ENCODE data around the gene THSD7B.
"Not testable (repeated sequence)": the region's sequence is repeated elsewhere in the genome, so short reads cannot be mapped to it uniquely, and the experiment has no call there.

Gene THSD7B

DNA sequence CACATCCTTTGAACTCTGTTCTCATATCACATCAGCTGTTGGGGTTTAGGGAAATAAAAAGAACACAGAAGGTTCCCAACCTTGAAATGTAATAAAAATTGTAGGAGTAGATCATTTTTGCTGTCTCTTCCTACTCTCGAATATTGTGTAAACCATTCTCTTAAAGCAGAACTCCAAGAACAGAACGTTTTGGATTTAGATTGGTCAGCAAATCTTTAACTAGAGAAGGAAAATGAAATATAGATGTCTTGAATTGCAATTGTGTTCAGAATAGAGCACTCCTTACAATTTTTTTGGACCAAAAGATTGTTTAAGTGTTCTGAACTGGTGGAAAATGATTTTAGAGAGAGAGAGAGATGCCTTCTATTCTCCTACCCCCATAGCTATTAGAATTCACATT is 23.9 kb upstream of the THSD7B start:
- TF ChIP-seq, protein P1, sequence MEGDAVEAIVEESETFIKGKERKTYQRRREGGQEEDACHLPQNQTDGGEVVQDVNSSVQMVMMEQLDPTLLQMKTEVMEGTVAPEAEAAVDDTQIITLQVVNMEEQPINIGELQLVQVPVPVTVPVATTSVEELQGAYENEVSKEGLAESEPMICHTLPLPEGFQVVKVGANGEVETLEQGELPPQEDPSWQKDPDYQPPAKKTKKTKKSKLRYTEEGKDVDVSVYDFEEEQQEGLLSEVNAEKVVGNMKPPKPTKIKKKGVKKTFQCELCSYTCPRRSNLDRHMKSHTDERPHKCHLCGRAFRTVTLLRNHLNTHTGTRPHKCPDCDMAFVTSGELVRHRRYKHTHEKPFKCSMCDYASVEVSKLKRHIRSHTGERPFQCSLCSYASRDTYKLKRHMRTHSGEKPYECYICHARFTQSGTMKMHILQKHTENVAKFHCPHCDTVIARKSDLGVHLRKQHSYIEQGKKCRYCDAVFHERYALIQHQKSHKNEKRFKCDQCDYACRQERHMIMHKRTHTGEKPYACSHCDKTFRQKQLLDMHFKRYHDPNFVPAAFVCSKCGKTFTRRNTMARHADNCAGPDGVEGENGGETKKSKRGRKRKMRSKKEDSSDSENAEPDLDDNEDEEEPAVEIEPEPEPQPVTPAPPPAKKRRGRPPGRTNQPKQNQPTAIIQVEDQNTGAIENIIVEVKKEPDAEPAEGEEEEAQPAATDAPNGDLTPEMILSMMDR (IDR thresholded peaks at IDR 0.05; ENCODE audit: low read depth, low read length, missing control alignments): no peak
- no peak for DNase-seq (ENCODE audit: low read depth)
- no peak overlapping the region for H3K4me3 ChIP-seq (ENCODE audit: low read depth, low read length)

DNA sequence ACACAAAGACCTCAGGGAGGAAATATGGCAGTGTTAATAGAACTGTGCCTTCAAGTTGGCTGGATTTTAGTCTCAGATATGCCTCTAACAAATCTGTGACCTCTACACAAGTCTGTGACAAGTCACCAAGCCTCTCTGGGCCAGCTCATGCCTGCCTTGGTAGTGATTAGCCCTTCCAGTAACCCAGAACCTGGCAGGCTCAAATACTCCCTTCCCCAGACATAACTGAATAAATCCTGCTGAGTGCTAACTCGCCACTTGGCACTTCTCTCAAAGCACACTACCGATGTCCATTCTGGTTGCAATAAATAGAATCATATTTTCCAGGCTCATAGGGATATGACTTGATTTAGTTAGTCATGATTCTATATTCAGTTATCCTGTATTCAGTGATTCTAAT is 15.3 kb upstream of the THSD7B start:
- DNase-seq (ENCODE audit: low read depth): no peak
- H3K4me3 ChIP-seq (ENCODE audit: low read depth, low read length): no peak overlapping the region
- TF ChIP-seq, protein P1 (IDR thresholded peaks at IDR 0.05; ENCODE audit: low read depth, low read length, missing control alignments): no peak

DNA sequence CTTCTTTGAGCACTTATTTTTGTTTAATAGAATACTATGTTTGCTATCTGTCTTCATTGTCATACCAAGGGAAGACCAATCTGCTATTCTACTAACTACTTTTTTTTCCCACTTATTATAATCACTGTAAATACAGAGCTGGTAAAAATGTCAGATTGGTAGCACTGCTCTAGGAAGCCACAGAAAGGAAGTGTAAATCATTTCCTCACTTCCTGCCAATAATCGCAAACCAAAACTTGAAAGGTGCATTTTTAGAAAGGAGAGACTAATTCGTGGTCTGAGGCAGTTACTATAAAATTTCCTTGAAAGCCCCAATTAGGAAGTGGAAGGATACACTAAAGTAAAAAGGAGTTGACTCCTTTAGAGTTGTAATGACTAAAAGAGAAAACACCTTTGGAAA is 13.9 kb upstream of the THSD7B start:
- TF ChIP-seq, protein P1 (IDR thresholded peaks at IDR 0.05; ENCODE audit: low read depth, low read length, missing control alignments): no peak
- no peak for DNase-seq (ENCODE audit: low read depth)
- H3K4me3 ChIP-seq (ENCODE audit: low read depth, low read length): no peak overlapping the region

- DNase-seq (ENCODE audit: low read depth): not testable (repeated sequence)
Observed at GRCh38 chr2:136758504-136758903, 6.8 kb upstream of the THSD7B start.

DNA sequence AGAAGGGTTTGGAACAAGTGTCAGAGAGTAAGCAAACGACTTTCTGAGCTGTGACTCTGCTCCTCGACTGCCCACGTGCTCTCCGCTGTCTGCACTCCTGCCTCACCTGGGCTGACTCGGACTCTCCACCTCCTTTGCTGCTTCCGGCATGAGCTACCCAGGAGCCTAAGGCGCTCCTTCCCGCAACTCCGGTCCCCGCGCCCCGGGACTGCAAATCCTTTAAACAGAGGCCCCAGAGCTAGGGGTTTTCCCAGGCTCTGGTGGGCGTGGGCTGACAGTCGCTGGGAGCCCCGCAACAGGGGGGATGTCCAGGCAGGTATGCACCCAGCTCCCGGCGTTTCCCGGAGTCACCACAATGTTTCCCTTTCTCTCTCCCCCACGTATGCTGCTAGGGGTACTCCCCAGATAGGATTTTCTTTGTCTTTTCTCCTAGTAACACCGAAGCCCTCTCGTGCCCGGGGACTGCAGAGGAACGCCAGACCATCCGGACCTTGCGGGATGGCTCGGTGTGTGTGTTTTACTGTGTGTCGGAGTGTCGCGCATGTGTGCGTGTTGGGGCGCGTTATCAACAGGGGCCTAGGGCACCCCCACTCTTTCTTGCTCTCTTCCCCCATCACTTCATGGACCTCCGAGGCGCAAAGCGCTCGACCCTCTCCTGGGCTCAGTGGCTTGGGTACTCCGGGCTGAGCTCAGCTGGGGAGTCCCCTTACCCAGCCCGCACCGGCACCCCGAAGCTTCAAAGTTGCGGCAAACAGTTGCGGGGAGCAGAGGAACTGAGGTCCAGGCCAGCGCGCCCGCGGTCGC is 691 bp upstream of the THSD7B start:
- no peak overlapping the region for H3K4me3 ChIP-seq (ENCODE audit: low read depth, low read length)
- DNase-seq (ENCODE audit: low read depth): no peak
- TF ChIP-seq, protein P1 (IDR thresholded peaks at IDR 0.05; ENCODE audit: low read depth, low read length, missing control alignments): no peak

More at GRCh38 chr2:136758504-136758903, 6.8 kb upstream of the THSD7B start:
- not testable (repeated sequence) for H3K4me3 ChIP-seq (ENCODE audit: low read depth, low read length)

DNA sequence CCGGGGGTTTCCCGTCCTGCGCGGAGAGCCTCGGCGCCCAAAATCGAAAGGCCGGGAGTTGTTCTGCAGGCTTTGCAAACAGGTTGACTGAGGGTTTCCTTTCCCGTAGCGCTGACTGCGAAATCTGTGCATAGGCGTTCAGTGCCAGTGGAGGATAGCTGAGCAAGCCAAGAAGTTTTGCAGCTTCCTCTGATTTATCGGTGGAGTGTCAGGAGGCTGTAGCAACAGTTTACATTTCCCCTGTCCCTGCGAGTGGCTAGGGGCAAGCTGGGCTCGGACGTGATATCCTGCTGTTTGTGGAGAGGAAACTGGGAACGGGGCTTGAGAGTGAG is 694 bp downstream of the THSD7B start:
- TF ChIP-seq, protein P1 (IDR thresholded peaks at IDR 0.05; ENCODE audit: low read depth, low read length, missing control alignments): no peak
- DNase-seq (ENCODE audit: low read depth): no peak
- H3K4me3 ChIP-seq (ENCODE audit: low read depth, low read length): no peak overlapping the region

GRCh38 chr2:136767030-136767429 is 1.7 kb downstream of the THSD7B start:
- TF ChIP-seq, protein P1 (IDR thresholded peaks at IDR 0.05; ENCODE audit: low read depth, low read length, missing control alignments): no peak

More at GRCh38 chr2:136767030-136767429, 1.7 kb downstream of the THSD7B start:
- H3K4me3 ChIP-seq (ENCODE audit: low read depth, low read length): no peak overlapping the region
- DNase-seq (ENCODE audit: low read depth): no peak

Data from GM12864 (cell line).